VCaP (cell line): ENCODE results near the gene RAD51B.

Experiments
- H3K27ac ChIP-seq: fragments of 450-650 bp; 2 replicates; pipeline ENCODE4 v1.5.1; 2017
- TF ChIP-seq, protein P1 (sequence below): fragments of 450-650 bp; conservative IDR thresholded peaks from 2 replicates; pipeline ENCODE4 v1.5.1; 2017; ENCODE audit warnings: mild to moderate bottlenecking, moderate library complexity

Gene RAD51B

DNA sequence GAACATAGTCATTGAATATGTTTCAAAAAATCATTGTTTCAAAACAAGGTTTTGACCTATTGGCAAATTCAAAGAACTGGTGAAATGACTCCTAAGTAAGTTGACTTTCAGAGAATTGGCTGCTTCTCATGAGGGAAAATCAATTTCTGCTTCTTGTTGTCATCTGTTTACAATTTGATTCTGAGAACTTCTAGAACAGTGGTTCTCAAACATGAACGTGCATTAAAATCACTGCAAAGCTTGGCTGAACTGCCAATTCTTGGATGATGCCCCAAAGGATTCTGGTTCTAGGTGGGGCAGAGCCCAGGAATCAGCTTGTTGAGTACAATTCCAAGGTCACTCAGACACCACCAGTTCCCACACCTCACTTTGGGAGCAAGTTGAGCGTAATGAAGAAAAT lies 889.4 kb downstream of the RAD51B start:
- TF ChIP-seq, protein P1, sequence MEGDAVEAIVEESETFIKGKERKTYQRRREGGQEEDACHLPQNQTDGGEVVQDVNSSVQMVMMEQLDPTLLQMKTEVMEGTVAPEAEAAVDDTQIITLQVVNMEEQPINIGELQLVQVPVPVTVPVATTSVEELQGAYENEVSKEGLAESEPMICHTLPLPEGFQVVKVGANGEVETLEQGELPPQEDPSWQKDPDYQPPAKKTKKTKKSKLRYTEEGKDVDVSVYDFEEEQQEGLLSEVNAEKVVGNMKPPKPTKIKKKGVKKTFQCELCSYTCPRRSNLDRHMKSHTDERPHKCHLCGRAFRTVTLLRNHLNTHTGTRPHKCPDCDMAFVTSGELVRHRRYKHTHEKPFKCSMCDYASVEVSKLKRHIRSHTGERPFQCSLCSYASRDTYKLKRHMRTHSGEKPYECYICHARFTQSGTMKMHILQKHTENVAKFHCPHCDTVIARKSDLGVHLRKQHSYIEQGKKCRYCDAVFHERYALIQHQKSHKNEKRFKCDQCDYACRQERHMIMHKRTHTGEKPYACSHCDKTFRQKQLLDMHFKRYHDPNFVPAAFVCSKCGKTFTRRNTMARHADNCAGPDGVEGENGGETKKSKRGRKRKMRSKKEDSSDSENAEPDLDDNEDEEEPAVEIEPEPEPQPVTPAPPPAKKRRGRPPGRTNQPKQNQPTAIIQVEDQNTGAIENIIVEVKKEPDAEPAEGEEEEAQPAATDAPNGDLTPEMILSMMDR: no peak
- no peak overlapping the region for H3K27ac ChIP-seq

DNA sequence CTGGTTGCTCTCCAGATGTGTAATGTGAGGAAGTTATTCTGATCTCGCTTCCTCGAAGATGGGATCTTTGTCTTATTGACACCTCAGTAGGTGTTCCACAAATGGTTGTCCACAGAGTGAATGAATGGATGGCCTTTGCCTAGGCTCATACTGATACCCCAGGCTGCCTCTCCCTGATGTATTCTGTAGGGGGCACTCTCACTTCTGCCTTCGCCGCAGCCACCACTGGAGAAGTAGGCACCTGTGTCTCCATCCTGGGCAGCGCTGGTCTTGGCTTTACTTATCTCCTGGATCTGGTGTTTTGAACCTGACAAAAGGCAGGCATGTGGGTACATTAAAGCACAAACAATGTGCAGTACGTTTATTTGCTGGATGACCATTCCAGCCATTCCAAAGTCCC lies 891.2 kb downstream of the RAD51B start:
- H3K27ac ChIP-seq: no peak overlapping the region
- TF ChIP-seq, protein P1: no peak

DNA sequence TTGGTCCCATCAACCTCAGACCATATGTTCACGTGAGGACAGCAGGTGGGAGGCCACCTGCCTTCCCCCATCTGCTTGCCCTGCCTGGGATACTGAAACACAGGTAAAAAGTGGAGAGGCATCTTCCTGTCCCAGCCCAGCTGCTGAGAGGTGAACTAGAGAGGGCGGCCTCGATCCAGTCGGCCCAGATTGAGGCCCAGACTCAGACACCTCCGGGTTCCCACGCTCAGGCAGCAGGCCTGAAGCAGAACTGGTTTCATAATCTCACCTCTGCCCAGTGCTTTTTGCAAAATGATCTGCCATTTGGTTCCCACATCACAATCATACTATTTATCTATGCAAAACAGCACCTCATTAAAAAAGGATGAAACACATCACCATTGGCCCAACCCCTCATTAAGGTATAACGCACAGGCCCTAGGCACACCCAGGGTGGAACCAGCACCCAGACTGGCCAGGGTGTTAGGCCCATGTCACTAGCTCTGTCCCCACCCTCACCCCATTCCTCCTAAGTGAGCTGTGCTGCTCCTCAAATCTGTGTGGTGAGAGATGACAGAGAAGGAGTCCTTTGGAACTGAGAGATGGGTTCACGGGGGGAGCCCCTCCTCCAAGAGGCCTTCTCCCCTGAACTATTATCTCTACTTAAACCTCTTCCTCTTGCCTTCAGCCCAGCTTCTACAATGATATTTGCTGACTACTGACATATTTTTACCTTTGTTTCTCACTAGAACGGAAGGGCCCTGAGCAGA lies 892.2 kb downstream of the RAD51B start:
- no peak overlapping the region for H3K27ac ChIP-seq
- TF ChIP-seq, protein P1: no peak

DNA sequence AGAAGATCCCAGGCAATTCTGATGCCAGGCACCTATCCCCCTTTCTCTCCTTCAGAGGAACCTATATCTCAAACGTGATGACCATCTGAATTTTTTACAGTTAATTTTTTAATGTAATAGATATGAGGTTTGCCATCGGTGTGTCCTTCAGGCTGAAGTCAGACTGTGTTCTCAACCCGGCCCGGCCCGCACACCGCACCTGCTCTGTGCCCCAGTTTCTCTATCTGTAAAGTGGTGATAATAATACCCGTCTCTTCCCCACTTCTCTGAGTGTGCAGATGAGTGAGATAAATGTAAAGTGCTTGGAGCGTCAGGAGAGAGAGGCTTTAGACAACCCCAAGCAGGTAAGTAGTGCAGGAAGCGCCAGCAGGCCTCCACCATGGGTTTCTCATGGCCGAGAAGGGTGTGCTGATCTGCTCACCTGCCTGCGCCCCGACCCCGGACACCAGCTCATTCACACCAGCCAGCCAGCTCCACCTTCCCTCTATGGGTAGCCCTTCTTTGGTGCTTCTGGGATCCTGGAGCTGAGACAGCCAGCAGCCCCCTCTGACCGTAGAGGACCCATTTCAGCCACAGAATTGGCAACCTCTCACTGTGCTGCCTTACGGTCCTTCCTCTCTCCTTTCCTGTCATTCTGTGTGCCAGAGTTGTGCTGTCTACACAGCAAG lies 893.3 kb downstream of the RAD51B start:
- TF ChIP-seq, protein P1: no peak
- H3K27ac ChIP-seq: no peak overlapping the region

DNA sequence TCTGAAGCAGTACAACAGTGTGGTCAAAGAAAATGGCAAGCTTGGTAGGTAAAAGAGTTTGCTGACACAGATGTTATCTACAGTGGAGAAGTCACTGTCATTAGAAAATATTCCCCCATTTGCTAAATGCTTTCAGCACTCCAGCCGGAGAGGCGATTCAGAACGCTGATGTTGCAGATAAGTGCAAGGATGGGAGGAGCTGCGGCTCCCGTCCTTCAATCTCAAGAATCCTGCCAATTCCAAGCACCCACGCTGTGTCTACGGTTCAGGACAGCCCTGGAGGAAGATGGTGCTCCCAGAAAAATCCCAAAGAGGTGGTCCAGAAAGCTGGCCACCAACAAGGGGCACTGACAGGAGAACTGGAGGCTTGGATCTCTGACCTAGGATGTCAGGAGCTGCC lies 894.2 kb downstream of the RAD51B start:
- H3K27ac ChIP-seq: no peak overlapping the region
- TF ChIP-seq, protein P1: no peak

DNA sequence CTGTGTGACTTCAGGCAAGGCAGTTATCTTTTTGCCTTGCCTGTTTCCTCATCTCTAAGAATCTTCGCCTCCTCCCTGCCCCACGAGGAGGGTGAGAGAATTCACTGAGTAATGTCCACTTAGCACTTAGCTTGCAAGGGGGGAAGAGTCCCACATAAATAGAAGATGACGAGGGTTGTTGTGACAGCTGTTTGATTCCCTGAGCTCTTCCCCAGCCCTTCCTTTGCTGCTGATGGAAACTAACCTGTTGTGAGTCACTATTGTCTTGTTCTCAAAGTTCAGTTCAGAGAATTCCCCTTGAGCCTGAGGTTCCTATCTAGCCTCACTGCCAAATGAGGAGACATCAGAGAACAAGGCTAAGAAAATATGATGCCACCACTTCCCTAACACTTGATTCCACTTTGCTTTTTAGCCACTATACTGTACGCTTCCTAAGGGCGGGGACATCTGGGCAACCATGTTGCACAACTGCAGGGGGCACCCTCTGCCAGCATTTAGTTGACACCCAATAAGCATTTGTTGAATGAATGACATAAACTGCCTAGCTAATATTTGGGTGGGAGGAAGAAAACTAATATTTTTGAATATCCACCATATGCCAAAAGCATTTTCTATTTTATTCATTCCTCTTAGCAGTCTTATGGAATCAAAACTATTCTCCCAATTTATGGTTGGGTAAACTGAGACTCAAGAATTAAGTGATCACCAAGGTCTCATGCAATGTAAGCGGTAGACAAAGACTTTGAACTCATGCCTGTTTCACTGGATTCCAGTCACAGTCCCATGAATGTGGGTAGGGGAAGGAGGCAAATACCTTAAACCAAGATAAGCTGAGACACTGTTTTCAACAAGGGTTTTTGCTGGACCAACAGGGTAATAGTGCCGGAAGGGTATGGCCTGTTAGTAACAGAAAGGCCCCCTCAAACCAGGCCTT lies 895.7 kb downstream of the RAD51B start:
- TF ChIP-seq, protein P1: no peak
- H3K27ac ChIP-seq: no peak overlapping the region

DNA sequence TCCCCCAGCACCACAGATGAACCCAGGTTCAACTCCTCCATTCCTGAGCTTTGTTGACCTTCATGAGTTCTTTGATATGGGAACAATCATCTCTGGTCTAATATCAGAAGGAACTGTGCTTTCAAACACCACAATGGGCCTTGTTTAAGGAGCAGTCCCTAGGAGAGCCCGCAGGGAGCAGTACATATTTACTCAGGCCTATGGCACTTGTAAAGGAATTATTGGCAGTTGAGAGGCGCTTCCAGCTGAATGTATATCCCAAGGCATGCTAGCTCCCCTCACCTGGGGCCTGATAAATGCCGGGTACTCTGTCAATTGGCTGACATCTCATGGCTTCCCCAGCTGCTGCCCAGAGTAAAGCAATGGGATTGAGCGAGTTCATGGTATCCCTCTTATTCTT lies 897.1 kb downstream of the RAD51B start:
- TF ChIP-seq, protein P1: no peak
- no peak overlapping the region for H3K27ac ChIP-seq
